Esophagus (tissue), 2 donors: Measurements from ENCODE around the gene ENO2. TPM values are rescaled to one million over a fixed set of nuclear protein-coding genes. Genes with fewer than 3 reads are reported as not detected.
"Not testable (repeated sequence)": the region's sequence is repeated elsewhere in the genome, so short reads cannot be mapped to it uniquely, and the experiment has no call there.

ENCODE experiments used
- H3K27ac ChIP-seq, 2 donors: one replicate each; pipeline ENCODE4 v1.5.1; 2013; ENCODE audit warnings: low read depth in 2 of 2, mild to moderate bottlenecking in 2 of 2, inconsistent platforms in 1 of 2, low read length in 1 of 2, moderate library complexity in 1 of 2
- H3K27me3 ChIP-seq, 2 donors: one replicate each; pipeline ENCODE4 v1.6.1; 2013; ENCODE audit warnings: low read length in 2 of 2, control low read depth in 1 of 2, mild to moderate bottlenecking in 1 of 2; ENCODE audit not compliant: insufficient read depth in 2 of 2, control insufficient read depth in 1 of 2
- H3K36me3 ChIP-seq, 2 donors: one replicate each; pipeline ENCODE4 v1.6.1; 2013; ENCODE audit warnings: low read length in 1 of 2; ENCODE audit not compliant: control insufficient read depth in 2 of 2, insufficient read depth in 2 of 2
- H3K4me1 ChIP-seq, 2 donors: one replicate each; pipeline ENCODE4 v1.6.1; 2013; ENCODE audit warnings: low read length in 1 of 2; ENCODE audit not compliant: control insufficient read depth in 2 of 2, insufficient read depth in 2 of 2
- H3K4me3 ChIP-seq, 2 donors: one replicate each; pipeline ENCODE4 v1.5.1; 2013; ENCODE audit warnings: low read length in 2 of 2, mild to moderate bottlenecking in 2 of 2, low read depth in 1 of 2, moderate library complexity in 1 of 2
- H3K9me3 ChIP-seq, 2 donors: one replicate each; pipeline ENCODE4 v1.6.1; 2013; ENCODE audit warnings: mild to moderate bottlenecking in 2 of 2, low read depth in 1 of 2, low read length in 1 of 2, moderate library complexity in 1 of 2; ENCODE audit not compliant: control insufficient read depth in 2 of 2, insufficient read depth in 1 of 2
- WGBS, 2 donors: extraction: QIAGEN DNeasy Blood & Tissue Kit; methylation state at CpG; one replicate each; pipeline ENCODE4 v1.1.7; 2013; 5-methylcytosine and 5-hydroxymethylcytosine counted together
- polyA plus RNA-seq, 2 donors: library from polyadenylated mRNA; stranded (reverse); fragments of 200-250 nt; gene quantifications; one replicate each; pipeline ENCODE4 v1.2.3, GENCODE V29; 2013
- donor health status: healthy with polysubstance abuse.
- donor health status: Bipolar disorder and iron deficiency.

Gene ENO2
- 1 to 10 TPM; 6.7 to 9.0 TPM for polyA plus RNA-seq

- H3K36me3 ChIP-seq, result peaks cover 0 to 2% of the 10 kb centered on the region in 2 donors
- H3K27me3 ChIP-seq, result no peaks in the 10 kb centered on the region
- no peaks in the 10 kb centered on the region for H3K9me3 ChIP-seq
- peak within 1 kb of the TSS; percentile 50 to 74 for H3K4me3 ChIP-seq
- 0 to 1% methylated on average over 38 to 68 of the region's 68 CpGs for WGBS, 2 donors
- peak within 1 kb of the TSS; percentile 76 to 82 for H3K27ac ChIP-seq
- H3K4me1 ChIP-seq, result peaks cover 4 to 8% of the 10 kb centered on the region in 2 donors
These were observed at the start of gene ENO2 for GRCh38 chr12:6914246-6914946. ENO2 (plus strand) TSS chr12:6914580; CDS start chr12:6915833, 1,253 bp downstream.

- not testable (repeated sequence) for H3K9me3 ChIP-seq, H3K4me3 ChIP-seq, H3K27ac ChIP-seq, H3K27me3 ChIP-seq
- 92 to 94% methylated on average over 5 of the region's 5 CpGs for WGBS, 2 donors
- peaks cover 22 to 43% of the 10 kb centered on the region in 2 donors for H3K36me3 ChIP-seq
- peaks cover 0 to 17% of the 10 kb centered on the region in 2 donors for H3K4me1 ChIP-seq
These were observed 49.1 kb upstream of the ENO2 start for GRCh38 chr12:6865307-6865706.

DNA sequence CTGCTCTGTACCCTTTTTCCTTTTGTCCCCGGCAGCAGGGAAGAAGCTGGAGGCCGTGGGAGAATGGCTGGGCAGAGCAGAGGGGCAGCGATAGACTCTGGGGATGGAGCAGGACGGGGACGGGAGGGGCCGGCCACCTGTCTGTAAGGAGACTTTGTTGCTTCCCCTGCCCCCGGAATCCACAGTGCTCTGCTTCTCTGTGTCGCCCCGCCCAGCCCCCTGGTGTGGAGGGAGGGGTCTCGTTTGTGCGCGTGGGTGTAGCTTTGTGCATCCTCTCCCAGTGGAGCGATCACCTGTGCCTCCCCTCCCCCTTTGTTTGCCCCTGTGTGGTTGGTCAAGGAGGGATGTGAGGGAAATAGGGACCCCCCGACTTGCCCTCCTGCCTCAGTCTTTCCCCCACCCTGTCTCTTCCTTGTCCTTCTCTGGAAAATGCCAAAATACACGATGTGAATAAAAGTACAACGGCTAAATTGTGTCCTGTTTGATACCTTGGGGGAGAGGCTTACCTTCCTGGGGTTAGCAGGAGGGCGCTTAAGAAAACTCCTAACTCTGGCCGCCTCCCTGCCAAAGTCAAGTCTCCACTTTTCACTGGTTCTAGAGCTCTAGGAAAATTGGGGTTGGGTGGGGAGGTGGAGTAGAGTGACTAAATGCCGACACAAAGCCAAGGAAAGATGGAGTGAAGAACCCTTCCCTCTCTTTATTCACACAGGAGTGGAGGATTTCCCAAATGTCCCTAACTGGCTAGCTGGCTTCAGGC is 48.0 kb upstream of the ENO2 start:
- H3K36me3 ChIP-seq, result peaks cover 16 to 43% of the 10 kb centered on the region in 2 donors

GRCh38 chr12:6866920-6867412 is 47.4 kb upstream of the ENO2 start:
- Histone ChIP-seq H3K4me1 (peaks cover 3 to 26% of the 10 kb centered on the region in 2 donors), H3K27ac (peak overlapping the region; percentile 91 to 92), H3K4me3 (peak overlapping the region; percentile 45 to 84), H3K27me3 (no peaks in the 10 kb centered on the region), H3K36me3 (peaks cover 11 to 42% of the 10 kb centered on the region in 2 donors), H3K9me3 (no peaks in the 10 kb centered on the region)
- 1 to 2% methylated on average over 33 of the region's 33 CpGs for WGBS, 2 donors

More for the DNA sequence above, 48.0 kb upstream of the ENO2 start:
- Histone ChIP-seq H3K27ac (peak overlapping the region; percentile 91 to 92), H3K4me3 (peak overlapping the region in 1 of 2 donors; percentile 45), H3K27me3 (no peaks in the 10 kb centered on the region), H3K9me3 (no peaks in the 10 kb centered on the region), H3K4me1 (peaks cover 3 to 22% of the 10 kb centered on the region in 2 donors)
- WGBS, 2 donors, result 70% methylated on average over 17 to 19 of the region's 19 CpGs

- WGBS, 2 donors, result 0% methylated on average over 63 to 86 of the region's 86 CpGs
- Histone ChIP-seq H3K36me3 (peaks cover 8 to 42% of the 10 kb centered on the region in 2 donors), H3K9me3 (no peaks in the 10 kb centered on the region), H3K4me1 (peaks cover 3 to 29% of the 10 kb centered on the region in 2 donors), H3K27me3 (no peaks in the 10 kb centered on the region), H3K4me3 (peak within 1 kb of the TSS; percentile 84 to 96), H3K27ac (peak within 1 kb of the TSS; percentile 93 to 95)
These were observed 46.8 kb upstream of the ENO2 start, which contains the start of gene TPI1 for GRCh38 chr12:6867413-6868210. TPI1 (plus strand) TSS chr12:6867531; CDS start chr12:6867567, 36 bp downstream.

DNA sequence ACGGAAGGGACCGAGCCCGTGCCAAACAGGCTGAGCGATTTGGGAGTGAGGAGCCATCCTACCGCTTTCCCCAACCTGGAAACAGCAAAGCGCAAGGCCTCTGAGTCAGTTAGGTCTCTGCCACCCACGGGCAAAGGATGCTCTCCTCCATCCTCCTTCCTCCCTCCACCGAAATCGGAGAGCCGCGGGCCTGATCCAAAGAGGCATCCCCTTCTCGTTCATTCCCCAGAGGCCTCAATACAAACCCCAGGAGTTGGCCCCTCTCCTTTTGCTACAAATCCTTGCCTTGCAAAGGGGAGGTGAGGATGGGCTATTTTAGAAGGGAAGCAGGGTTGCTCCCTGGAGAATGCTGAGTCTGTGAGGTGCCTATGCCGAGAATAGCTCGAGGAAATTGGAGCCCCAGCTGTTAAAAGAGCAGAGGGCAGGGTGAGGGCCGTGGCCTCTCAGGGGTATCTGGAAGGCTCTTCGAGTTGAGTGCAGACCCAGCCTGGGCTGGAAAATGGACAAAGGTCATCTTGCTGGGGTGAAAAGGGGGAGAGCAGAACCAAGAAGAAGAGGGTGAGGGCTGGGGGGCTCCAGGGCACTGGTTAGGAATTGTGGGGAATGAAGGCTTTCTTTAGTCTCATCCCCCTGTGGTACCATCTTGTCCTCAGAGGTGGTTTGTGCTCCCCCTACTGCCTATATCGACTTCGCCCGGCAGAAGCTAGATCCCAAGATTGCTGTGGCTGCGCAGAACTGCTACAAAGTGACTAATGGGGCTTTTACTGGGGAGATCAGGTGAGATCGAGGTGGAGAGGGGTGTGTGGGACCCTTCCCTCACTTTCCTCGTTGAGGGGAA is 46.0 kb upstream of the ENO2 start:
- 7 to 10% methylated on average over 22 of the region's 22 CpGs for WGBS, 2 donors
- Histone ChIP-seq H3K4me3 (peak overlapping the region; percentile 84 to 96), H3K27me3 (no peaks in the 10 kb centered on the region), H3K9me3 (no peaks in the 10 kb centered on the region), H3K36me3 (peaks cover 8 to 37% of the 10 kb centered on the region in 2 donors), H3K4me1 (peaks cover 3 to 29% of the 10 kb centered on the region in 2 donors), H3K27ac (peak overlapping the region; percentile 93 to 95)

DNA sequence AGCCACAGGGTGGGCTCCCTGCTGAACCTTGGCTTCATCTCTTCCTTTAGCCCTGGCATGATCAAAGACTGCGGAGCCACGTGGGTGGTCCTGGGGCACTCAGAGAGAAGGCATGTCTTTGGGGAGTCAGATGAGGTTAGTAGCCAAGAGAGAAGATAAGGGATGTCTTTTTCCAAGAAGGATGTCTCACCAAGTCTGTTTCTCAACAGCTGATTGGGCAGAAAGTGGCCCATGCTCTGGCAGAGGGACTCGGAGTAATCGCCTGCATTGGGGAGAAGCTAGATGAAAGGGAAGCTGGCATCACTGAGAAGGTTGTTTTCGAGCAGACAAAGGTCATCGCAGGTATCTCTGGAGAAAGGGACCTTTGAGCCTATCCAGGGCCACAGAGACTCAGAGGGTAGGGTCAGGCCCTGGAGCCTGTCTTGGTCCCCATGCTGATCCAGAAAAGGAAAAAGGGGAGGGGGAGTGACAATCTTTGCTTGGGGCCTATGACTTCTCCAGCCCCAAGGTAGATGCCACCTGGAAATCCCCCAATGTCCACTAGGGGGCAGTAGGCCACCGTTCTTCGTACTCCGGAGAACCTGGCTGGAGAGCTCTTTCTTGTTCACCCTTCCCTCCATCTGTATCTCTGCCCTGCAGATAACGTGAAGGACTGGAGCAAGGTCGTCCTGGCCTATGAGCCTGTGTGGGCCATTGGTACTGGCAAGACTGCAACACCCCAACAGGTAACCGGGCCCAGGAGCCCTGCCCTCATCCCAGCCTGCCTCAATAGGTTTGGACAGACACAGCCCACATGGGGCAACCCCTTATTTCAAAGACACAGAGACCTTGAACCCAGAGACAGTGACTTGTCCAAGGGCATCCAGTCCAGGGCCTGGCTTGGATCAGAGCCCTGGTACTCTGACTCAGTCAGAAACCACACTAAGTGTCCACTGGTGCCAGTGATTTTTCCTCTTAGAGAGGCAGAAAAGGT is 45.0 kb upstream of the ENO2 start:
- H3K4me1 ChIP-seq, result peaks cover 3 to 33% of the 10 kb centered on the region in 2 donors
- 24 to 26% methylated on average over 12 of the region's 12 CpGs for WGBS, 2 donors
- H3K9me3 ChIP-seq, result no peaks in the 10 kb centered on the region
- peak overlapping the region in 1 of 2 donors; percentile 51 for H3K27ac ChIP-seq
- peak overlapping the region; percentile 84 to 96 for H3K4me3 ChIP-seq
- H3K27me3 ChIP-seq, result no peaks in the 10 kb centered on the region
- peaks cover 8 to 35% of the 10 kb centered on the region in 2 donors for H3K36me3 ChIP-seq

DNA sequence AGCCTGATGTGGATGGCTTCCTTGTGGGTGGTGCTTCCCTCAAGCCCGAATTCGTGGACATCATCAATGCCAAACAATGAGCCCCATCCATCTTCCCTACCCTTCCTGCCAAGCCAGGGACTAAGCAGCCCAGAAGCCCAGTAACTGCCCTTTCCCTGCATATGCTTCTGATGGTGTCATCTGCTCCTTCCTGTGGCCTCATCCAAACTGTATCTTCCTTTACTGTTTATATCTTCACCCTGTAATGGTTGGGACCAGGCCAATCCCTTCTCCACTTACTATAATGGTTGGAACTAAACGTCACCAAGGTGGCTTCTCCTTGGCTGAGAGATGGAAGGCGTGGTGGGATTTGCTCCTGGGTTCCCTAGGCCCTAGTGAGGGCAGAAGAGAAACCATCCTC is 44.1 kb upstream of the ENO2 start:
- H3K4me1 ChIP-seq, result peaks cover 3 to 33% of the 10 kb centered on the region in 2 donors
- WGBS, 2 donors, result 43 to 67% methylated on average over 4 of the region's 4 CpGs

More for the DNA sequence above, 44.1 kb upstream of the ENO2 start:
- H3K9me3 ChIP-seq, H3K27me3 ChIP-seq, H3K4me3 ChIP-seq: not testable (repeated sequence)
- peaks cover 5 to 27% of the 10 kb centered on the region in 2 donors for H3K36me3 ChIP-seq
- H3K27ac ChIP-seq, result peak overlapping the region in 1 of 2 donors; percentile 51
